Neural progenitor cell (in vitro differentiated cells): ENCODE results near the gene LEMD2. TPM values are rescaled to one million over a fixed set of nuclear protein-coding genes. Genes with fewer than 3 reads are reported as not detected.
A peak's percentile ranks its signal among the peaks of the same experiment; 100 is the strongest.

Source experiments
- DNase-seq: peaks from one replicate; pipeline ENCODE4 v3.0.0-alpha.2; 2016; ENCODE audit warnings: low spot score
- H2AFZ ChIP-seq: fragments of 200-600 bp; sonication (generic); replicated peaks from 2 replicates; pipeline ENCODE4 v1.6.1; 2016; ENCODE audit warnings: antibody characterized with exemption
- H3F3A ChIP-seq: fragments of 200-600 bp; sonication (generic); 2 replicates; pipeline ENCODE4 v1.6.1; 2016; ENCODE audit warnings: antibody characterized with exemption, low read depth
- H3K27ac ChIP-seq: fragments of 200-600 bp; sonication (generic); 2 replicates; pipeline ENCODE4 v1.5.1; 2016; ENCODE audit warnings: mild to moderate bottlenecking
- H3K27me3 ChIP-seq: fragments of 200-600 bp; sonication (generic); 2 replicates; pipeline ENCODE4 v1.6.1; 2016; ENCODE audit warnings: mild to moderate bottlenecking, moderate library complexity
- H3K36me3 ChIP-seq: fragments of 200-600 bp; sonication (generic); 2 replicates; pipeline ENCODE4 v1.5.1; 2016
- H3K4me1 ChIP-seq: fragments of 200-600 bp; sonication (generic); 2 replicates; pipeline ENCODE4 v1.6.1; 2016; ENCODE audit warnings: mixed run types
- H3K4me2 ChIP-seq: fragments of 200-600 bp; sonication (generic); 2 replicates; pipeline ENCODE4 v1.6.1; 2016
- H3K4me3 ChIP-seq: fragments of 200-600 bp; sonication (generic); 2 replicates; pipeline ENCODE4 v1.5.1; 2016
- H3K79me2 ChIP-seq: fragments of 200-600 bp; sonication (generic); 2 replicates; pipeline ENCODE4 v1.6.1; 2016; ENCODE audit warnings: low read depth
- H3K9ac ChIP-seq: fragments of 200-600 bp; sonication (generic); 2 replicates; pipeline ENCODE4 v1.6.1; 2016
- H3K9me3 ChIP-seq: fragments of 200-600 bp; sonication (generic); 2 replicates; pipeline ENCODE4 v1.5.1; 2016; ENCODE audit warnings: low read depth
- H4K20me1 ChIP-seq: fragments of 200-600 bp; sonication (generic); 2 replicates; pipeline ENCODE4 v1.6.1; 2016; ENCODE audit warnings: low read depth
- H3K27ac Mint-ChIP-seq: 3 replicates; pipeline ENCODE4 v1.8.0; 2021; ENCODE audit warnings: mixed read lengths
- H3K27me3 Mint-ChIP-seq: 2 replicates; pipeline ENCODE4 v1.8.0; 2022; ENCODE audit warnings: low read depth, mild to moderate bottlenecking, inconsistent platforms, moderate library complexity, mixed read lengths; ENCODE audit not compliant: insufficient read depth
- H3K36me3 Mint-ChIP-seq: 3 replicates; pipeline ENCODE4 v1.8.0; 2021; ENCODE audit warnings: mixed read lengths
- H3K4me1 Mint-ChIP-seq: 3 replicates; pipeline ENCODE4 v1.8.0; 2021; ENCODE audit warnings: mixed read lengths
- H3K4me3 Mint-ChIP-seq: 3 replicates; pipeline ENCODE4 v1.8.0; 2021; ENCODE audit warnings: mild to moderate bottlenecking, moderate library complexity, mixed read lengths
- H3K9me3 Mint-ChIP-seq: 3 replicates; pipeline ENCODE4 v1.8.0; 2020; ENCODE audit warnings: mixed read lengths
- CTCF ChIP-seq: fragments of 200-600 bp; sonication (generic); IDR thresholded peaks from 2 replicates; pipeline ENCODE4 v1.5.1; 2017; ENCODE audit warnings: antibody characterized with exemption, mild to moderate bottlenecking
- EZH2 ChIP-seq: fragments of 200-600 bp; sonication (generic); IDR thresholded peaks from 2 replicates; pipeline ENCODE4 v1.6.1; 2017; ENCODE audit warnings: antibody characterized with exemption, mild to moderate bottlenecking, moderate library complexity
- EZH2phosphoT487 ChIP-seq: fragments of 200-600 bp; sonication (generic); IDR thresholded peaks from 2 replicates; pipeline ENCODE4 v1.6.1; 2017; ENCODE audit warnings: antibody characterized with exemption
- total RNA-seq: library from RNA; depleted of rRNA; stranded (reverse); fragments of >200 nt; gene quantifications from 2 replicates; pipeline ENCODE4 v1.2.3, GENCODE V29; 2015; ENCODE audit warnings: low replicate concordance

LEMD2 gene
- total RNA-seq, 1 donor from 2014 or later, result 31.8 TPM

GRCh38 chr6:33801611-33802010 lies 12.7 kb upstream of the LEMD2 start:
- Histone ChIP-seq H3K36me3 (no peaks in the 10 kb centered on the region), H2AFZ (no peak overlapping the region), H3K27me3 (no peaks in the 10 kb centered on the region), H3K9ac (no peak overlapping the region), H3K4me1 (peaks cover 52% of the 10 kb centered on the region), H4K20me1 (no peaks in the 10 kb centered on the region), H3F3A (peaks cover 23% of the 10 kb centered on the region), H3K4me3 (no peak overlapping the region), H3K79me2 (no peaks in the 10 kb centered on the region), H3K27ac (no peak overlapping the region), H3K4me2 (no peak overlapping the region), H3K9me3 (no peaks in the 10 kb centered on the region)
- H3K27me3 Mint-ChIP-seq, result peaks cover 6% of the 10 kb centered on the region
- no peak for DNase-seq
- H3K4me3 Mint-ChIP-seq, result no peak overlapping the region
- H3K9me3 Mint-ChIP-seq, result no peaks in the 10 kb centered on the region
- H3K4me1 Mint-ChIP-seq, result peaks cover 56% of the 10 kb centered on the region
- H3K27ac Mint-ChIP-seq, result no peak overlapping the region
- TF ChIP-seq CTCF, result no peak
- no peak for TF ChIP-seq EZH2phosphoT487
- no peak for TF ChIP-seq EZH2
- H3K36me3 Mint-ChIP-seq, result no peaks in the 10 kb centered on the region

DNA sequence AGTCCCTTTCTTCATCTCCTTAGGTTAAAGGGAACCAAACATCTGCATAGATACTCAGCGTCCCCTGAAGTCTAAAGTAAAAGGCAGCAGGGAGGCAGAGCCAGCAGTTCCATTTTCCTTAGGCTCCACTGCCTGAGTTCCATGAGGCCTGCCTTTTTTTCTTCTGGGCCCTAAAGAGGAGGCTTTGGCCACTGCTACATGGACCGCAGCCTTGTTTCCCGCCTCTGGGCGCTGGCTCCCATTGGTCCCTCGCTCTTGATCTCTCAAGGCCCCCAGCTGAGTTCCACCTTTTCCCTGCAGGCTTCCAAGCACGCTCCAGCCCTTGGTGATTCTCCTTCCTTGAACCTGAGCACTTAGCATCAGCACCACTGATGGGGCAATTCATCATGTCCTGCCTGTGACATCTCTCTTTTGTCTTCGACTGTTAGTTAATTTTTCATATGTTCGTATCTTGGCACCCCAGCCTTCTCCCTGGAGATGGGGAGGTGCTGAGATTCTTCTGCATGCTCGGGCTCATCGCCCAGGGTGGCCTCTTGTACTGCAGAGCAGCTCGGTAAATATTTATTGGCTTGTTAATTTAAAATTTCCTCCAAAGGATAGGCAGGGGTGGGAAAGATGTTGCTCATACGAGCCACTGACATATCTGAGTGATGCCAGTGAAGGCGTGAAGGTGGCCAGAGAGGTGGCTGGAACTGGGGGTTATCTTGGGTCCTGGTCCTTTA lies 11.5 kb upstream of the LEMD2 start:
- Histone ChIP-seq H2AFZ (no peak overlapping the region), H3K79me2 (no peaks in the 10 kb centered on the region), H3K36me3 (no peaks in the 10 kb centered on the region), H4K20me1 (no peaks in the 10 kb centered on the region), H3K4me3 (no peak overlapping the region), H3K4me1 (peaks cover 58% of the 10 kb centered on the region), H3K4me2 (no peak overlapping the region), H3K27me3 (no peaks in the 10 kb centered on the region), H3K27ac (no peak overlapping the region), H3F3A (peaks cover 23% of the 10 kb centered on the region), H3K9me3 (no peaks in the 10 kb centered on the region), H3K9ac (no peak overlapping the region)
- Mint-ChIP-seq H3K36me3 (no peaks in the 10 kb centered on the region), H3K4me3 (no peak overlapping the region), H3K4me1 (peaks cover 54% of the 10 kb centered on the region), H3K27me3 (peaks cover 6% of the 10 kb centered on the region), H3K9me3 (no peaks in the 10 kb centered on the region), H3K27ac (no peak overlapping the region)
- TF ChIP-seq EZH2, result no peak
- TF ChIP-seq EZH2phosphoT487, result no peak
- TF ChIP-seq CTCF, result no peak
- no peak for DNase-seq

- Mint-ChIP-seq H3K27me3 (peaks cover 6% of the 10 kb centered on the region), H3K36me3 (no peaks in the 10 kb centered on the region), H3K9me3 (no peaks in the 10 kb centered on the region), H3K4me3 (no peak overlapping the region), H3K4me1 (peaks cover 58% of the 10 kb centered on the region), H3K27ac (peak overlapping the region; percentile 86)
- no peaks in the 10 kb centered on the region for H3K27me3 ChIP-seq
- H3F3A ChIP-seq, result peaks cover 23% of the 10 kb centered on the region
- H3K4me3 ChIP-seq, result no peak overlapping the region
- no peak overlapping the region for H3K9ac ChIP-seq
- no peaks in the 10 kb centered on the region for H3K9me3 ChIP-seq
- no peak overlapping the region for H3K4me2 ChIP-seq
- H2AFZ ChIP-seq, result no peak overlapping the region
- no peak for TF ChIP-seq EZH2phosphoT487
- no peaks in the 10 kb centered on the region for H4K20me1 ChIP-seq
- no peak for DNase-seq
- no peaks in the 10 kb centered on the region for H3K79me2 ChIP-seq
- no peak overlapping the region for H3K27ac ChIP-seq
- no peaks in the 10 kb centered on the region for H3K36me3 ChIP-seq
- H3K4me1 ChIP-seq, result peaks cover 64% of the 10 kb centered on the region
Measured at GRCh38 chr6:33799454-33800113, 10.7 kb upstream of the LEMD2 start.

- Histone ChIP-seq H3K36me3 (no peaks in the 10 kb centered on the region), H3K27ac (no peak overlapping the region), H3K4me3 (no peak overlapping the region), H3K9me3 (no peaks in the 10 kb centered on the region), H3K79me2 (no peaks in the 10 kb centered on the region), H3K27me3 (no peaks in the 10 kb centered on the region), H3K4me2 (no peak overlapping the region), H3K9ac (no peak overlapping the region), H2AFZ (no peak overlapping the region), H3K4me1 (peaks cover 58% of the 10 kb centered on the region), H3F3A (peaks cover 23% of the 10 kb centered on the region), H4K20me1 (no peaks in the 10 kb centered on the region)
- Mint-ChIP-seq H3K4me1 (peaks cover 59% of the 10 kb centered on the region), H3K4me3 (no peak overlapping the region), H3K36me3 (no peaks in the 10 kb centered on the region), H3K27me3 (peaks cover 6% of the 10 kb centered on the region), H3K27ac (peak overlapping the region; percentile 86), H3K9me3 (no peaks in the 10 kb centered on the region)
- DNase-seq, result no peak
- TF ChIP-seq EZH2phosphoT487, result no peak
Measured at GRCh38 chr6:33798343-33798848, 9.5 kb upstream of the LEMD2 start.
